Fibroblast of lung (primary cell): ENCODE data around the gene ZDHHC11. TPM values are rescaled to one million over a fixed set of nuclear protein-coding genes. Genes with fewer than 3 reads are reported as not detected.

Experiments
- DNase-seq, 2 donors: peaks; one replicate each; pipeline versions ENCODE4 v3.0.0 to v3.0.0-alpha.2; 2010; ENCODE audit warnings: low read depth in 2 of 2
- H2AFZ ChIP-seq: 2 replicates; pipeline ENCODE4 v1.5.1; 2012; ENCODE audit warnings: low read length, control low read depth, inconsistent platforms
- H3K27ac ChIP-seq: 2 replicates; pipeline ENCODE4 v1.5.1; 2011; ENCODE audit warnings: low read length, control low read depth; ENCODE audit not compliant: insufficient read depth
- H3K27me3 ChIP-seq: 2 replicates; pipeline ENCODE4 v1.5.1; 2011; ENCODE audit warnings: mild to moderate bottlenecking, low read length; ENCODE audit not compliant: control insufficient read depth, insufficient read depth
- H3K36me3 ChIP-seq: 2 replicates; pipeline ENCODE4 v1.5.1; 2011; ENCODE audit warnings: low read length; ENCODE audit not compliant: control insufficient read depth, insufficient read depth
- H3K4me1 ChIP-seq: 2 replicates; pipeline ENCODE4 v1.5.1; 2011; ENCODE audit warnings: low read length; ENCODE audit not compliant: control insufficient read depth, insufficient read depth; ENCODE audit errors: extremely low read depth
- H3K4me2 ChIP-seq: 2 replicates; pipeline ENCODE4 v1.5.1; 2011; ENCODE audit warnings: low read length, control low read depth; ENCODE audit not compliant: insufficient read depth; ENCODE audit errors: extremely low read depth
- H3K4me3 ChIP-seq, 4 experiments: fragments of 200-600 bp in 1 of 4; sonication (generic) in 1 of 4; replicated peaks in 1 of 4; 2 replicates each; pipeline ENCODE4 v1.5.1; 2011 to 2016; ENCODE audit warnings: low read length in 4 of 4, low read depth in 3 of 4, mild to moderate bottlenecking in 3 of 4, control low read depth in 2 of 4, inconsistent platforms in 1 of 4, mixed read lengths in 1 of 4; ENCODE audit not compliant: insufficient read depth in 1 of 4; ENCODE audit errors: control extremely low read depth in 1 of 4
- H3K79me2 ChIP-seq: 2 replicates; pipeline ENCODE4 v1.5.1; 2012; ENCODE audit warnings: mild to moderate bottlenecking, low read length, inconsistent platforms; ENCODE audit not compliant: control insufficient read depth, insufficient read depth
- H3K9ac ChIP-seq: 2 replicates; pipeline ENCODE4 v1.5.1; 2011; ENCODE audit warnings: mild to moderate bottlenecking, low read length, control low read depth; ENCODE audit not compliant: insufficient read depth
- H3K9me3 ChIP-seq: 2 replicates; pipeline ENCODE4 v1.5.1; 2012; ENCODE audit warnings: low read depth, low read length; ENCODE audit not compliant: control insufficient read depth, insufficient read depth
- H4K20me1 ChIP-seq: 2 replicates; pipeline ENCODE4 v1.5.1; 2011; ENCODE audit warnings: low read length; ENCODE audit not compliant: control insufficient read depth, insufficient read depth; ENCODE audit errors: extremely low read depth
- EZH2 ChIP-seq: IDR thresholded peaks from 2 replicates; pipeline ENCODE4 v1.5.1; 2012; ENCODE audit warnings: low read length, control low read depth, mild to moderate bottlenecking; ENCODE audit errors: missing control alignments
- polyA plus RNA-seq, 2 donors: library from polyadenylated mRNA; depleted of rRNA in 1 of 2; stranded (reverse) in 1 of 2; unstranded in 1 of 2; fragments of >200 nt; gene quantifications; 2 replicates each; pipeline ENCODE4 v1.2.1, GENCODE V29; 2011 to 2012; ENCODE audit warnings: missing spikeins in 1 of 2
- total RNA-seq: library from RNA; depleted of rRNA; stranded (reverse); fragments of >200 nt; gene quantifications from 2 replicates; pipeline ENCODE4 v1.2.1, GENCODE V29; 2014
- TF ChIP-seq, protein P1 (sequence below), 2 donors: IDR thresholded peaks in 1 of 2; conservative IDR thresholded peaks in 1 of 2; 1 replicate in 1 of 2; 2 replicates in 1 of 2; pipeline ENCODE4 v1.5.1; 2011 to 2012; ENCODE audit warnings: low read length in 2 of 2, control low read depth in 1 of 2, inconsistent platforms in 1 of 2, low read depth in 1 of 2, mild to moderate bottlenecking in 1 of 2

The ZDHHC11 gene
- total and polyA plus RNA-seq, 2 donors (not counting 1 experiment from before 2014, with no cell fraction given), result 0.23 to 2.5 TPM

DNA sequence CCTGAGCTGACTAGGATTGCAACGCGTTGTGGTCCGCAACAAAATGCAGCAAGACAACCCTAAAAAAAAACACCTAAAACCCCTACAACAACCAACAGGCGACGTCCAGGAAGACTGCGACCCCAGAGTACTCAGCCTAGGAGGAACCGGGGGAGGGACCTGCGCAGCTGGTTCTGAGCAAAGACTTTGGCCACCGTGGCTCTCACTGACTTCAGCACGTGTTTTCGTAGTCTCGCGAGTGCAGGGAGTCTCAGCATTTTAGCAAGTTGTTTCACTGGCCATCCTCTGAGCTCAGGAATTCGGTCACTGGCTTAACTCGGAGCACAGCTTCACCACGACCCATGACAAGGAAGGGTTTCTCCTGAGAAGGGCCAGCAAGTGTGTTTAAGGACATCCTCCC, 8.6 kb upstream of the ZDHHC11 start:
- TF ChIP-seq, protein P1, sequence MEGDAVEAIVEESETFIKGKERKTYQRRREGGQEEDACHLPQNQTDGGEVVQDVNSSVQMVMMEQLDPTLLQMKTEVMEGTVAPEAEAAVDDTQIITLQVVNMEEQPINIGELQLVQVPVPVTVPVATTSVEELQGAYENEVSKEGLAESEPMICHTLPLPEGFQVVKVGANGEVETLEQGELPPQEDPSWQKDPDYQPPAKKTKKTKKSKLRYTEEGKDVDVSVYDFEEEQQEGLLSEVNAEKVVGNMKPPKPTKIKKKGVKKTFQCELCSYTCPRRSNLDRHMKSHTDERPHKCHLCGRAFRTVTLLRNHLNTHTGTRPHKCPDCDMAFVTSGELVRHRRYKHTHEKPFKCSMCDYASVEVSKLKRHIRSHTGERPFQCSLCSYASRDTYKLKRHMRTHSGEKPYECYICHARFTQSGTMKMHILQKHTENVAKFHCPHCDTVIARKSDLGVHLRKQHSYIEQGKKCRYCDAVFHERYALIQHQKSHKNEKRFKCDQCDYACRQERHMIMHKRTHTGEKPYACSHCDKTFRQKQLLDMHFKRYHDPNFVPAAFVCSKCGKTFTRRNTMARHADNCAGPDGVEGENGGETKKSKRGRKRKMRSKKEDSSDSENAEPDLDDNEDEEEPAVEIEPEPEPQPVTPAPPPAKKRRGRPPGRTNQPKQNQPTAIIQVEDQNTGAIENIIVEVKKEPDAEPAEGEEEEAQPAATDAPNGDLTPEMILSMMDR (conservative IDR thresholded peaks at IDR 0.05 in 1 of 2, IDR thresholded peaks at IDR 0.05 in 1 of 2; ENCODE audit: low read depth in 1 of 2, low read length in 2 of 2), result no peak
- no peak for TF ChIP-seq EZH2
- no peak overlapping the region for H3K4me3 ChIP-seq
- H2AFZ ChIP-seq, result no peak overlapping the region
- no peak overlapping the region for H3K4me2 ChIP-seq
- no peak overlapping the region for H3K27ac ChIP-seq
- H3K27me3 ChIP-seq, result no peaks in the 10 kb centered on the region
- no peaks in the 10 kb centered on the region for H3K9me3 ChIP-seq
- no peaks in the 10 kb centered on the region for H3K4me1 ChIP-seq
- H3K9ac ChIP-seq, result no peak overlapping the region
- H3K79me2 ChIP-seq, result no peaks in the 10 kb centered on the region
- DNase-seq, result no peak
- H3K36me3 ChIP-seq, result peaks cover 16% of the 10 kb centered on the region
- no peaks in the 10 kb centered on the region for H4K20me1 ChIP-seq

DNA sequence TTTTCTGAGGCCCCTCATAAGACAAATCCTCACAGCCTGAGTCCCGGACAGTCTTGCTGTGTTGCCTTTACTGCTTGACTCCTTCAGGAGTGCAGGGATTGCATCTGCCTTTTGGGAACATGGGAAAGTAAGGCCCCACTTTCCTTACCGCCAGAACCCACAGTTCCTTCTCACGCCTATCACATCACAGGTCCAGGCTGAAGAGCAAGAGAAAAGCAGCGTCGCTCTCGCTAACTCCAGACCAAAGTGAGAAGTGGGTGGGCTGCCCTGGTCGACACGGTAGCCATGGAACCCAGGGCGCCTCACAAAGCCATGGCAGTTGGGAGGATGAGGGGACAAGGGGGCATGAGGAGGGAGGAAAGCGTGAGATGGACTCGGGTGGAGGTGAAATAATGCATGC, 7.9 kb upstream of the ZDHHC11 start:
- Histone ChIP-seq H3K4me2 (no peak overlapping the region), H3K27me3 (no peaks in the 10 kb centered on the region), H3K27ac (no peak overlapping the region), H4K20me1 (no peaks in the 10 kb centered on the region), H3K9ac (no peak overlapping the region), H3K36me3 (peaks cover 11% of the 10 kb centered on the region), H3K9me3 (no peaks in the 10 kb centered on the region), H2AFZ (no peak overlapping the region), H3K4me1 (no peaks in the 10 kb centered on the region), H3K79me2 (no peaks in the 10 kb centered on the region), H3K4me3 (no peak overlapping the region)
- no peak for DNase-seq
- TF ChIP-seq, protein P1 (conservative IDR thresholded peaks at IDR 0.05 in 1 of 2, IDR thresholded peaks at IDR 0.05 in 1 of 2; ENCODE audit: low read depth in 1 of 2, low read length in 2 of 2), result no peak
- TF ChIP-seq EZH2, result no peak

DNA sequence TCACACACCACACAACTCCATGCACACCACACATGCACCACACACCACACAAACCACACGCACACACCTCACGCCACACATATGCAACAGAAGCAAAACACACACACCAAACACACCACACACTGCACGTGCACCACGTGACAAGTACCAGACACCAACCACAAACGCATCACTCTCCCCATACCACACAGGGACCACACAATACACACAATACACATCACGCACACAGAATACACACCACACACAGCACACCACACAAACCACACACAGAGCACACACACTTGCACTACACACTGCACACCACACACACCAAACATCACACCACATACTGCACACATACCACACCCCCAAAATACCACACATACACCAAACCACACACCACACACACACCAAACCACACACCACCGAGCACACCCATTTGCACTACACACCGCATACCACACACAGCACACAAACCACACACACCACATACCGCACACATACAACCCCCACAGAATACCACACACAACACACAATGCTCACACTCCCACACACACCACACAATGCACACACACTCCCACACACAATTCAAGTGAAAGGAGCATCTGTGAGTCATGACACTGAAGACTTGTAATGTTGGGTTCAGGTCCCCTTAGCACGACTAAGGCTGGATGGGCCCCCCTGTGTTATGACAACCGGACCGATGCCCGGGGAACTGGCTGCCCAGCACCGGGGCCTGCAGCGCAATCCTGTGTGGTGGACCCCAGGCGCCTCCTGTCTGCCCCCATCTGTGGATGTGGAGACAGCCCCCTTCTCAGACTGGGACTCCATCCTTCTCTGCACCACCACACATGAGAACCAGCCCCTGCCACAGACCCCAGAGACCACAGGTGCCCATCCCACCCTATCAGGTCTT, 6.0 kb upstream of the ZDHHC11 start:
- no peaks in the 10 kb centered on the region for H4K20me1 ChIP-seq
- H3K27ac ChIP-seq, result no peak overlapping the region
- peak in 1 of 2 donors; percentile 8 for DNase-seq
- no peaks in the 10 kb centered on the region for H3K4me1 ChIP-seq
- no peak overlapping the region for H3K4me2 ChIP-seq
- H3K9ac ChIP-seq, result no peak overlapping the region
- H3K4me3 ChIP-seq, result no peak overlapping the region
- H3K9me3 ChIP-seq, result no peaks in the 10 kb centered on the region
- no peak for TF ChIP-seq EZH2
- TF ChIP-seq, protein P1 (conservative IDR thresholded peaks at IDR 0.05 in 1 of 2, IDR thresholded peaks at IDR 0.05 in 1 of 2; ENCODE audit: low read depth in 1 of 2, low read length in 2 of 2), result no peak
- no peaks in the 10 kb centered on the region for H3K79me2 ChIP-seq
- no peaks in the 10 kb centered on the region for H3K27me3 ChIP-seq
- no peaks in the 10 kb centered on the region for H3K36me3 ChIP-seq
- no peak overlapping the region for H2AFZ ChIP-seq
